Measurements from ENCODE around the gene SHROOM3.

GRCh38 chr4:76683144-76683543 lies 248.1 kb downstream of the SHROOM3 start:
- TF ChIP-seq POLR2A (IDR thresholded peaks at IDR 0.05; ENCODE audit: low read length) (no peak), GATA1 (IDR thresholded peaks at IDR 0.05; ENCODE audit: low read depth, low read length) (no peak)

Measured in erythroblast (primary cell).